ENCODE data around the gene KANSL1L. TPM values are rescaled to one million over a fixed set of nuclear protein-coding genes. Genes with fewer than 3 reads are reported as not detected.

KANSL1L gene
- total and polyA plus RNA-seq, 10 of the 15 experiments (the other 5 are each of a cell fraction or from before 2014, with no cell fraction given): 1.2 to 9.5 (median 3.7) TPM

- WGBS (ENCODE audit: insufficient coverage, insufficient replicate concordance, low lambda C conversion rate, missing lambda C conversion rate): 78% methylated on average over 5 of the region's 5 CpGs
- no peaks in the 10 kb centered on the region for H3K79me2 ChIP-seq (ENCODE audit: control insufficient read depth, insufficient read depth, low read length)
- SMC1A ChIA-PET (ENCODE audit: uncharacterized antibody, unreplicated experiment): interaction anchor here (0.8 to 2.6 kb wide), 3 partner anchors 100 to 127 kb away, joined by 3 to 19 read pairs (median 7); no protein-coding TSS in a partner anchor
- H4K20me1 ChIP-seq (ENCODE audit: control insufficient read depth, insufficient read depth): no peaks in the 10 kb centered on the region
- H3K36me3 ChIP-seq (ENCODE audit: control insufficient read depth in 2 of 2, insufficient read depth in 2 of 2, low read length in 1 of 2): no peaks in the 10 kb centered on the region
- no peaks in the 10 kb centered on the region for H3K9me3 ChIP-seq (replicated peaks; ENCODE audit: control insufficient read depth, insufficient read depth, low read length)
- in situ Hi-C loops (cut with MboI) (loop anchor here (5.0 kb wide), 1 partner anchor 125 kb away; no protein-coding TSS in a partner anchor), intact Hi-C loops (cut with micrococcal nuclease; ENCODE audit: unreplicated experiment) (no loop called here)
- H3K27ac ChIP-seq (ENCODE audit: control insufficient read depth, insufficient read depth): no peak overlapping the region
- DNase-seq (ENCODE audit: low read depth, low spot score) (no peak), ATAC-seq (no peak; the same call in 2 of the 3 replicates), FAIRE-seq (no peak)
- POLR2A ChIA-PET: no interaction called here
- H3K4me2 ChIP-seq (ENCODE audit: control insufficient read depth, insufficient read depth): no peak overlapping the region
- no peaks in the 10 kb centered on the region for H3K27me3 ChIP-seq (replicated peaks in 1 of 2; ENCODE audit: control insufficient read depth in 2 of 2, insufficient read depth in 2 of 2, low read length in 1 of 2)
- no peaks in the 10 kb centered on the region for H3K4me1 ChIP-seq (ENCODE audit: control insufficient read depth, insufficient read depth, low read length)
- CTCF ChIA-PET: interaction anchor here (0.7 to 3.0 kb wide), 10 partner anchors 13 to 195 kb away, joined by 3 to 23 read pairs (median 8); no protein-coding TSS in a partner anchor
- BruUV-seq (replicated peaks): no TSS peak
- no peak for TF ChIP-seq CHD1 (IDR thresholded peaks at IDR 0.05; ENCODE audit: low read depth, low read length)
- no peak for TF ChIP-seq MTA3 (IDR thresholded peaks at IDR 0.05; ENCODE audit: borderline replicate concordance, low read length)
- no peak for TF ChIP-seq CEBPZ (IDR thresholded peaks at IDR 0.05; ENCODE audit: low read depth, low read length)
- TF ChIP-seq TAF1 (IDR thresholded peaks at IDR 0.05; ENCODE audit: borderline replicate concordance, low read depth, low read length): no peak
- TF ChIP-seq RUNX3 (IDR thresholded peaks at IDR 0.05; ENCODE audit: low read length): no peak
- TF ChIP-seq CEBPB (IDR thresholded peaks at IDR 0.05; ENCODE audit: borderline replicate concordance in 1 of 2, low read depth in 2 of 2, low read length in 2 of 2): no peak
- no peak for TF ChIP-seq MEF2A (IDR thresholded peaks at IDR 0.05; ENCODE audit: insufficient read depth, low read depth, low read length)
- no peak overlapping the region for H3K4me3 ChIP-seq
- no peak overlapping the region for H2AFZ ChIP-seq (ENCODE audit: control insufficient read depth, low read depth, low read length)
- RAD21 ChIA-PET (ENCODE audit: unreplicated experiment): interaction anchor here (1.1 to 3.2 kb wide), 5 partner anchors 10 to 124 kb away, joined by 3 to 9 read pairs (median 4); partner anchors contain the start of gene KANSL1L
- H3K9ac ChIP-seq (ENCODE audit: control insufficient read depth, insufficient read depth, low read length): no peak overlapping the region
Measured at GRCh38 chr2:210072493-210072892, 98.7 kb downstream of the KANSL1L start.
